ENCODE measurements around the gene RUBCN. TPM values are rescaled to one million over a fixed set of nuclear protein-coding genes. Genes with fewer than 3 reads are reported as not detected.
A peak's percentile ranks its signal among the peaks of the same experiment; 100 is the strongest.
"Not testable (repeated sequence)": the region's sequence is repeated elsewhere in the genome, so short reads cannot be mapped to it uniquely, and the experiment has no call there.

Gene RUBCN
- total RNA-seq, 2 experiments from 2014 or later, result 20.8 to 22.0 TPM

- Mint-ChIP-seq H3K9me3 (peaks cover 10% of the 10 kb centered on the region), H3K36me3 (ENCODE audit: low read depth) (peaks cover 26% of the 10 kb centered on the region), H3K4me1 (ENCODE audit: low read depth) (no peaks in the 10 kb centered on the region), H3K4me3 (no peak overlapping the region), H3K27ac (no peak overlapping the region), H3K27me3 (ENCODE audit: low read depth) (no peaks in the 10 kb centered on the region)
- intact Hi-C loops (cut with micrococcal nuclease), result loop anchor here (5.0 kb wide), 1 partner anchor 121 kb away; no protein-coding TSS in a partner anchor
- DNase-seq, result no peak
- CTCF ChIA-PET, result interaction anchor here (0.8 kb wide), 1 partner anchor 12 kb away, joined by 3 read pairs; no protein-coding TSS in a partner anchor
Measured at GRCh38 chr3:197680955-197681521, 55.7 kb downstream of the RUBCN start.

- DNase-seq, result no peak
- H3K4me1 Mint-ChIP-seq (ENCODE audit: low read depth), result no peaks in the 10 kb centered on the region
- H3K4me3 Mint-ChIP-seq, result no peak overlapping the region
- H3K27ac Mint-ChIP-seq, result no peak overlapping the region
- no peaks in the 10 kb centered on the region for H3K27me3 Mint-ChIP-seq (ENCODE audit: low read depth)
- H3K9me3 Mint-ChIP-seq, result peaks cover 10% of the 10 kb centered on the region
- intact Hi-C loops (cut with micrococcal nuclease), result no loop called here
- CTCF ChIA-PET, result interaction anchor here (0.6 to 1.1 kb wide), 3 partner anchors 76 to 488 kb away, joined by 3 read pairs; no protein-coding TSS in a partner anchor
- peaks cover 31% of the 10 kb centered on the region for H3K36me3 Mint-ChIP-seq (ENCODE audit: low read depth)
Measured at GRCh38 chr3:197675951-197676350, 60.8 kb downstream of the RUBCN start.

- CTCF ChIA-PET, result interaction anchor here (0.6 to 1.1 kb wide), 3 partner anchors 76 to 487 kb away, joined by 3 read pairs; no protein-coding TSS in a partner anchor
Measured at GRCh38 chr3:197675563-197675860, 61.2 kb downstream of the RUBCN start.

GRCh38 chr3:197674741-197675562, 61.8 kb downstream of the RUBCN start:
- intact Hi-C loops (cut with micrococcal nuclease), result no loop called here
- H3K27ac Mint-ChIP-seq, result no peak overlapping the region
- DNase-seq, result no peak
- H3K9me3 Mint-ChIP-seq, result peaks cover 10% of the 10 kb centered on the region
- peaks cover 26% of the 10 kb centered on the region for H3K36me3 Mint-ChIP-seq (ENCODE audit: low read depth)
- H3K4me3 Mint-ChIP-seq, result no peak overlapping the region
- H3K4me1 Mint-ChIP-seq (ENCODE audit: low read depth), result no peaks in the 10 kb centered on the region
- no peaks in the 10 kb centered on the region for H3K27me3 Mint-ChIP-seq (ENCODE audit: low read depth)
- CTCF ChIA-PET, result interaction anchor here (1.0 to 1.1 kb wide), 2 partner anchors 75 to 487 kb away, joined by 3 read pairs; no protein-coding TSS in a partner anchor

More at GRCh38 chr3:197675563-197675860, 61.2 kb downstream of the RUBCN start:
- Mint-ChIP-seq H3K36me3 (ENCODE audit: low read depth) (peaks cover 29% of the 10 kb centered on the region), H3K4me3 (no peak overlapping the region), H3K27ac (no peak overlapping the region), H3K4me1 (ENCODE audit: low read depth) (no peaks in the 10 kb centered on the region), H3K27me3 (ENCODE audit: low read depth) (no peaks in the 10 kb centered on the region), H3K9me3 (peaks cover 10% of the 10 kb centered on the region)
- intact Hi-C loops (cut with micrococcal nuclease), result no loop called here
- DNase-seq, result no peak

GRCh38 chr3:197673170-197673569, 63.5 kb downstream of the RUBCN start:
- intact Hi-C loops (cut with micrococcal nuclease), result no loop called here

GRCh38 chr3:197670361-197670760, 66.3 kb downstream of the RUBCN start:
- Mint-ChIP-seq H3K27me3 (ENCODE audit: low read depth) (no peaks in the 10 kb centered on the region), H3K4me1 (ENCODE audit: low read depth) (no peaks in the 10 kb centered on the region), H3K36me3 (ENCODE audit: low read depth) (peaks cover 10% of the 10 kb centered on the region), H3K9me3 (no peaks in the 10 kb centered on the region), H3K27ac (no peak overlapping the region), H3K4me3 (no peak overlapping the region)
- intact Hi-C loops (cut with micrococcal nuclease), result no loop called here
- CTCF ChIA-PET, result interaction anchor here (0.7 to 1.2 kb wide), 3 partner anchors 13 to 73 kb away, joined by 3 to 4 read pairs (median 3); no protein-coding TSS in a partner anchor
- no peak for DNase-seq

More at GRCh38 chr3:197673170-197673569, 63.5 kb downstream of the RUBCN start:
- DNase-seq, result no peak
- H3K27ac Mint-ChIP-seq, result no peak overlapping the region
- H3K4me3 Mint-ChIP-seq, result no peak overlapping the region
- H3K4me1 Mint-ChIP-seq (ENCODE audit: low read depth), result no peaks in the 10 kb centered on the region
- CTCF ChIA-PET, result interaction anchor here (2.3 kb wide), 1 partner anchor 74 kb away, joined by 11 read pairs; no protein-coding TSS in a partner anchor
- peaks cover 21% of the 10 kb centered on the region for H3K36me3 Mint-ChIP-seq (ENCODE audit: low read depth)
- H3K27me3 Mint-ChIP-seq (ENCODE audit: low read depth), result no peaks in the 10 kb centered on the region
- peaks cover 3% of the 10 kb centered on the region for H3K9me3 Mint-ChIP-seq

- Mint-ChIP-seq H3K36me3 (ENCODE audit: low read depth) (peaks cover 4% of the 10 kb centered on the region), H3K4me1 (ENCODE audit: low read depth) (no peaks in the 10 kb centered on the region), H3K27me3 (ENCODE audit: low read depth) (no peaks in the 10 kb centered on the region), H3K4me3 (no peak overlapping the region), H3K27ac (no peak overlapping the region), H3K9me3 (no peaks in the 10 kb centered on the region)
- intact Hi-C loops (cut with micrococcal nuclease), result loop anchor here (2.0 kb wide), 1 partner anchor 69 kb away; no protein-coding TSS in a partner anchor
- DNase-seq, result no peak
- CTCF ChIA-PET, result interaction anchor here (0.7 to 1.1 kb wide), 2 partner anchors 69 to 155 kb away, joined by 3 read pairs; no protein-coding TSS in a partner anchor
Measured at GRCh38 chr3:197667968-197668367, 68.7 kb downstream of the RUBCN start.

GRCh38 chr3:197667293-197667692, 69.4 kb downstream of the RUBCN start:
- intact Hi-C loops (cut with micrococcal nuclease), result not testable (repeated sequence)
- CTCF ChIA-PET, result interaction anchor here (0.7 kb wide), 1 partner anchor 155 kb away, joined by 3 read pairs; no protein-coding TSS in a partner anchor

GRCh38 chr3:197666221-197666842, 70.4 kb downstream of the RUBCN start:
- H3K4me3 Mint-ChIP-seq; H3K27me3 Mint-ChIP-seq (ENCODE audit: low read depth); H3K36me3 Mint-ChIP-seq (ENCODE audit: low read depth); H3K4me1 Mint-ChIP-seq (ENCODE audit: low read depth); H3K9me3 Mint-ChIP-seq; DNase-seq; intact Hi-C loops (cut with micrococcal nuclease); CTCF ChIA-PET; H3K27ac Mint-ChIP-seq: not testable (repeated sequence)

More at GRCh38 chr3:197667293-197667692, 69.4 kb downstream of the RUBCN start:
- not testable (repeated sequence) for H3K27ac Mint-ChIP-seq; H3K4me1 Mint-ChIP-seq (ENCODE audit: low read depth); H3K27me3 Mint-ChIP-seq (ENCODE audit: low read depth); H3K9me3 Mint-ChIP-seq; H3K4me3 Mint-ChIP-seq; DNase-seq; H3K36me3 Mint-ChIP-seq (ENCODE audit: low read depth)

GRCh38 chr3:197665549-197665948, 71.2 kb downstream of the RUBCN start:
- CTCF ChIA-PET, DNase-seq: not testable (repeated sequence)

GRCh38 chr3:197665142-197665491, 71.6 kb downstream of the RUBCN start:
- H3K4me3 Mint-ChIP-seq, result peak overlapping the region; percentile 45
- intact Hi-C loops (cut with micrococcal nuclease), result not testable (repeated sequence)

More at GRCh38 chr3:197665549-197665948, 71.2 kb downstream of the RUBCN start:
- intact Hi-C loops (cut with micrococcal nuclease); H3K4me1 Mint-ChIP-seq (ENCODE audit: low read depth); H3K27me3 Mint-ChIP-seq (ENCODE audit: low read depth); H3K27ac Mint-ChIP-seq; H3K4me3 Mint-ChIP-seq; H3K36me3 Mint-ChIP-seq (ENCODE audit: low read depth); H3K9me3 Mint-ChIP-seq: not testable (repeated sequence)

GRCh38 chr3:197664414-197665141, 72.1 kb downstream of the RUBCN start:
- H3K27me3 Mint-ChIP-seq (ENCODE audit: low read depth); intact Hi-C loops (cut with micrococcal nuclease); H3K36me3 Mint-ChIP-seq (ENCODE audit: low read depth); H3K4me1 Mint-ChIP-seq (ENCODE audit: low read depth); H3K27ac Mint-ChIP-seq; CTCF ChIA-PET; H3K9me3 Mint-ChIP-seq: not testable (repeated sequence)
- peak; percentile 19 for DNase-seq
- H3K4me3 Mint-ChIP-seq, result peak overlapping the region; percentile 45

More at GRCh38 chr3:197665142-197665491, 71.6 kb downstream of the RUBCN start:
- H3K4me1 Mint-ChIP-seq (ENCODE audit: low read depth); DNase-seq; H3K27ac Mint-ChIP-seq; H3K27me3 Mint-ChIP-seq (ENCODE audit: low read depth); H3K9me3 Mint-ChIP-seq; CTCF ChIA-PET; H3K36me3 Mint-ChIP-seq (ENCODE audit: low read depth): not testable (repeated sequence)

Measured in activated naive CD4-positive, alpha-beta T cell treated with anti-CD3 and anti-CD28 coated beads for 36 hours (primary cell).